Central memory CD4-positive, alpha-beta T cell (primary cell): Measurements from ENCODE around the gene GAMT.

Experiments
- DNase-seq: peaks from one replicate; pipeline ENCODE4 v3.0.0; 2022

Gene GAMT

GRCh38 chr19:1383312-1384084 lies 17.8 kb downstream of the GAMT start, which contains the start of gene NDUFS7:
Gene NDUFS7 (plus strand): TSS chr19:1383907. CDS start chr19:1383927, 20 bp downstream.
- DNase-seq = peak; percentile 92

- no peak for DNase-seq
Observed at GRCh38 chr19:1383017-1383311, 18.4 kb downstream of the GAMT start.

- DNase-seq = no peak
Observed at GRCh38 chr19:1382250-1382649, 19.1 kb downstream of the GAMT start.

- no peak for DNase-seq
Observed at GRCh38 chr19:1379961-1380489, 21.3 kb downstream of the GAMT start.

GRCh38 chr19:1379126-1379905 lies 22.0 kb downstream of the GAMT start:
- no peak for DNase-seq

- no peak for DNase-seq
Observed at GRCh38 chr19:1377965-1378785, 23.2 kb downstream of the GAMT start.

- DNase-seq = no peak
Observed at GRCh38 chr19:1377176-1377964, 24.0 kb downstream of the GAMT start.

- no peak for DNase-seq
Observed at GRCh38 chr19:1376415-1376805, 24.9 kb downstream of the GAMT start.

GRCh38 chr19:1374250-1374577 lies 27.1 kb downstream of the GAMT start:
- DNase-seq = no peak

- no peak for DNase-seq
Observed at GRCh38 chr19:1373534-1374249, 27.6 kb downstream of the GAMT start.

- no peak for DNase-seq
Observed at GRCh38 chr19:1373042-1373533, 28.3 kb downstream of the GAMT start.

- no peak for DNase-seq
Observed at GRCh38 chr19:1370579-1371361, 30.6 kb downstream of the GAMT start.

GRCh38 chr19:1369214-1369805 lies 32.0 kb downstream of the GAMT start:
- no peak for DNase-seq

GRCh38 chr19:1366899-1367870 lies 34.2 kb downstream of the GAMT start:
- no peak for DNase-seq

GRCh38 chr19:1366296-1366695 lies 35.0 kb downstream of the GAMT start:
- no peak for DNase-seq

- DNase-seq = no peak
Observed at GRCh38 chr19:1365319-1366269, 35.7 kb downstream of the GAMT start.

GRCh38 chr19:1364070-1364704 lies 37.2 kb downstream of the GAMT start:
- DNase-seq = no peak
